Prostate gland (tissue), 2 donors: ENCODE measurements around the gene FEN1. TPM values are rescaled to one million over a fixed set of nuclear protein-coding genes. Genes with fewer than 3 reads are reported as not detected.

Experiments used
- DNase-seq: peaks from one replicate; pipeline ENCODE4 v3.0.0-alpha.2; 2019; ENCODE audit warnings: low spot score
- H3K27ac ChIP-seq, 2 donors: fragments of 200-600 bp; sonication (generic); 2 replicates each; pipeline ENCODE4 v1.5.1; 2017 to 2019
- H3K27me3 ChIP-seq: fragments of 200-600 bp; sonication (generic); replicated peaks from 2 replicates; pipeline ENCODE4 v1.5.1; 2019; ENCODE audit not compliant: insufficient read depth
- H3K36me3 ChIP-seq, 2 donors: fragments of 200-600 bp; sonication (generic); 1 replicate in 1 of 2; 2 replicates in 1 of 2; pipeline versions ENCODE4 v1.5.1 to v1.8.1; 2017 to 2019
- H3K4me1 ChIP-seq: fragments of 200-600 bp; sonication (generic); replicated peaks from 2 replicates; pipeline ENCODE4 v1.5.1; 2019
- H3K4me3 ChIP-seq, 2 donors: fragments of 200-600 bp; sonication (generic); 2 replicates each; pipeline ENCODE4 v1.5.1; 2017 to 2019
- H3K9me3 ChIP-seq: fragments of 200-600 bp; sonication (generic); 2 replicates; pipeline ENCODE4 v1.5.1; 2017
- POLR2A ChIP-seq: fragments of 450-650 bp; IDR thresholded peaks from one replicate; pipeline ENCODE4 v1.6.1; 2016; ENCODE audit warnings: antibody characterized with exemption, mild to moderate bottlenecking
- POLR2AphosphoS5 ChIP-seq: sonication (generic); formaldehyde crosslinking; IDR thresholded peaks from one replicate; pipeline ENCODE4 v1.6.1; 2017; ENCODE audit warnings: antibody characterized with exemption
- WGBS: methylation state at CpG from one replicate; pipeline ENCODE4 v1.1.5; 2018; 5-methylcytosine and 5-hydroxymethylcytosine counted together
- intact Hi-C: fragments of 100-400 bp; cut with DNase I; formaldehyde crosslinking; loops from one replicate; pipeline ENCODE4 v1.14.2; 2022
- microRNA counts, 2 donors: library from miRNA; unstranded; fragments of <30 nt; microRNA quantifications; one replicate each; lab custom pipeline; 2016 to 2017
- total RNA-seq, 2 donors: library from RNA; depleted of rRNA; stranded (reverse); fragments of >200 nt; gene quantifications; one replicate each; pipeline ENCODE4 v1.1.0, GENCODE V29; 2016
- TF ChIP-seq, protein P1 (sequence below), 4 experiments: fragments of 200-600 bp in 2 of 4; fragments of 450-650 bp in 2 of 4; sonication (generic) in 2 of 4; IDR thresholded peaks; 1 replicate in 3 of 4; 2 replicates in 1 of 4; pipeline ENCODE4 v1.5.1; 2016 to 2019; ENCODE audit warnings: antibody characterized with exemption in 4 of 4, mild to moderate bottlenecking in 2 of 4, moderate library complexity in 2 of 4

Gene FEN1
- total RNA-seq, 2 donors from 2014 or later, result 12.8 to 18.4 TPM

DNA sequence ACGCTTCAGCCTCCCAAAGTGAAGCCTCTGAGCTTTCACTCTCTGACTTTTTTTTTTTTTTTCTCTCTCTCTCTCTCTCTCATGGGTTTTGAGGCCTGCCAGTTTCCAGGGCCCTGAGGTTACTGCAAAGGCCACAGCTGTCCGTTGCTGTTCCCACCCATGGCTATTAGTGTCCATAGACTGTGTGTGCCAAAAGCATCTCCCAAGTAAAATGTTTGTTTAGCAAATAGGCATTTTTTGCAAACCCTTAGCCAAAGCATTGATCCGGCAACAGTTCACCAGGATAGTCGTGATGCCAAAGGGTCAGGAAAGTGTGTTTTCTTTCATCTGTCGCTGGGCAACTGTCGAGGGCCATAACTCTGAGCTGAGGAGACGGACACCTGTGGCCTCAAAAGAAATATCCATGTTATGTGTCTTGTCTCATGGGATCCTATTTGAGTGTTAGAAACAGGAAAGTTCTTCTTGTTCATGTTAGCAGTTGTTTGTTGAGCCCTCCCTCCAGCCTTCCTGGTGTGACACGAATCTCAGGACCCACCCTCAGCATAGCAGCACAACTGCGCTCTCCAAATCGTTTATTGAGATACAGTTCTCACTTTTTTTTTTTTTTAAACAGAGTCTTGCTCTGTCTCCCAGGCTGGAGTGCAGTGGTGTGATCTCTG lies 53.8 kb downstream of the FEN1 start:
- no peak for DNase-seq
- TF ChIP-seq, protein P1, sequence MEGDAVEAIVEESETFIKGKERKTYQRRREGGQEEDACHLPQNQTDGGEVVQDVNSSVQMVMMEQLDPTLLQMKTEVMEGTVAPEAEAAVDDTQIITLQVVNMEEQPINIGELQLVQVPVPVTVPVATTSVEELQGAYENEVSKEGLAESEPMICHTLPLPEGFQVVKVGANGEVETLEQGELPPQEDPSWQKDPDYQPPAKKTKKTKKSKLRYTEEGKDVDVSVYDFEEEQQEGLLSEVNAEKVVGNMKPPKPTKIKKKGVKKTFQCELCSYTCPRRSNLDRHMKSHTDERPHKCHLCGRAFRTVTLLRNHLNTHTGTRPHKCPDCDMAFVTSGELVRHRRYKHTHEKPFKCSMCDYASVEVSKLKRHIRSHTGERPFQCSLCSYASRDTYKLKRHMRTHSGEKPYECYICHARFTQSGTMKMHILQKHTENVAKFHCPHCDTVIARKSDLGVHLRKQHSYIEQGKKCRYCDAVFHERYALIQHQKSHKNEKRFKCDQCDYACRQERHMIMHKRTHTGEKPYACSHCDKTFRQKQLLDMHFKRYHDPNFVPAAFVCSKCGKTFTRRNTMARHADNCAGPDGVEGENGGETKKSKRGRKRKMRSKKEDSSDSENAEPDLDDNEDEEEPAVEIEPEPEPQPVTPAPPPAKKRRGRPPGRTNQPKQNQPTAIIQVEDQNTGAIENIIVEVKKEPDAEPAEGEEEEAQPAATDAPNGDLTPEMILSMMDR (IDR thresholded peaks at IDR 0.05), result no peak
- TF ChIP-seq POLR2A (no peak), POLR2AphosphoS5 (no peak)
- Histone ChIP-seq H3K4me3 (no peak overlapping the region), H3K9me3 (no peaks in the 10 kb centered on the region), H3K27ac (no peak overlapping the region), H3K27me3 (no peaks in the 10 kb centered on the region), H3K4me1 (no peaks in the 10 kb centered on the region), H3K36me3 (peaks cover 0 to 9% of the 10 kb centered on the region in 2 donors)
- WGBS, result 85% methylated on average over 10 of the region's 10 CpGs
- intact Hi-C loops, result no loop called here

MicroRNA genes within 50 kb of the gene (microRNA counts, 767-probe panel; counts per million panel counts)
- microRNA hsa-miR-1908 (lab: Ali Mortazavi, UCI) (1,933 to 2,063 counts per million in 2 donors), microRNA hsa-miR-611 (lab: Ali Mortazavi, UCI) (0 to 431 counts per million in 2 donors)

Other genes starting within 250 kb of the FEN1 start
- gene SYT7, start 211.8 kb upstream of the FEN1 start, total RNA-seq, result 100 to 1,000 TPM; 114 to 199 TPM
- 10 to 100 TPM; 10.8 to 12.2 TPM for gene DAGLA, start 112.5 kb upstream of the FEN1 start, total RNA-seq
- gene MYRF, start 40.3 kb upstream of the FEN1 start, total RNA-seq, result 1 to 10 TPM in 1 of 2 donors, under 1 TPM in 1; 0.77 to 3.4 TPM
- gene TMEM258, start 312 bp upstream of the FEN1 start, total RNA-seq, result 10 to 100 TPM; 34.8 to 82.9 TPM
- gene FADS1, start 24.1 kb downstream of the FEN1 start, total RNA-seq, result 10 to 100 TPM; 15.0 to 38.7 TPM
- 100 to 1,000 TPM in 1 of 2 donors, 10 to 100 TPM in 1; 67.5 to 213 TPM for gene FADS2, start 35.4 kb downstream of the FEN1 start, total RNA-seq
- gene FADS3, start 98.6 kb downstream of the FEN1 start, total RNA-seq, result 10 to 100 TPM; 18.5 to 74.9 TPM
- gene RAB3IL1, start 124.7 kb downstream of the FEN1 start, total RNA-seq, result 10 to 100 TPM in 1 of 2 donors, 1 to 10 TPM in 1; 3.5 to 53.0 TPM
- 10 to 100 TPM in 1 of 2 donors, 1 to 10 TPM in 1; 1.5 to 18.0 TPM for gene BEST1, start 157.4 kb downstream of the FEN1 start, total RNA-seq
- gene FTH1, start 174.7 kb downstream of the FEN1 start, total RNA-seq, result 1,000 to 10,000 TPM; 1,344 to 1,560 TPM